Stimulated activated CD4-positive, alpha-beta T cell treated with anti-CD3 and anti-CD28 coated beads, Interleukin-1b, Interleukin-23, amount 100 ng/mL, for 1 hour (primary cell): ENCODE results near the gene CD37.
"Not testable (repeated sequence)": the region's sequence is repeated elsewhere in the genome, so short reads cannot be mapped to it uniquely, and the experiment has no call there.

Experiments
- DNase-seq, 2 donors: peaks; one replicate each; pipeline ENCODE4 v3.0.0-alpha.2; 2020; ENCODE audit warnings: low read depth in 2 of 2

CD37 gene

DNA sequence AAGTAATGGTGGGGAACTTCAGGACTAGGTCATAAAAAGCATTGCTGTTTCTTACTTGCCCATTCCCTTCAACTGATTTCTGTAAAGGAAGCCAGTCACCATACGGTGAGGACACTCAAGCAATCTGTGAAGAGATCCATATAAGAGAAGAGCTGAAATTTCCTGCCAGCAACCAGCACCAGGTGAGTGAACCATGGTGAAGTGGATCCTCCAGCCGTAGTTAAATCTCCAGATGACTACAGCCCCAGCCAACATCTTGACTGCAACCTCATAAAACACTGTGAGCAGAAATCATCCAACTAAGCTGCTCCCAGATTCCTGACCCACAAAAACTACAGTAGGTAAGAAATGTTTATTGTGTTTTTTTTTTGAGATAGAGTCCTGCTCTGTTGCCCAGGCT, 6.5 kb upstream of the CD37 start:
- DNase-seq = no peak

DNA sequence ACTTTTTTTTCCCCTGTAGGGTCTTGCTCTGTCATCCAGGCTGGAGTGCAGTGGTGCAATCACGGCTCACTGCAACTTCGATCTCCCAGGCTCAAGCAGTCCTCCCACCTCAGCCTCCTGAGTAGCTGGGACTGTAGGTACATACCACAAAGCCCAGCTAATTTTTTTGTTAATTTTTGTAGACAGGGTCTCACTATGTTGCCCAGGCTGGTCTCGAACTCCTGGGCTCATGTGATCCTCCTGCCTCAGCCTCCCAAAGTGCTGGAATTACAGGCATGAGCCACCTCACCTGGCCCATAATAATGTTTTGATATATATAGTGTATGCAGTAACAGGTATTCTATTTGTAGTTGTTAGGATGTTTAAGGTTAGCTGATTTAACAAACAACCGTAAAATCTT, 4.0 kb upstream of the CD37 start:
- not testable (repeated sequence) for DNase-seq

DNA sequence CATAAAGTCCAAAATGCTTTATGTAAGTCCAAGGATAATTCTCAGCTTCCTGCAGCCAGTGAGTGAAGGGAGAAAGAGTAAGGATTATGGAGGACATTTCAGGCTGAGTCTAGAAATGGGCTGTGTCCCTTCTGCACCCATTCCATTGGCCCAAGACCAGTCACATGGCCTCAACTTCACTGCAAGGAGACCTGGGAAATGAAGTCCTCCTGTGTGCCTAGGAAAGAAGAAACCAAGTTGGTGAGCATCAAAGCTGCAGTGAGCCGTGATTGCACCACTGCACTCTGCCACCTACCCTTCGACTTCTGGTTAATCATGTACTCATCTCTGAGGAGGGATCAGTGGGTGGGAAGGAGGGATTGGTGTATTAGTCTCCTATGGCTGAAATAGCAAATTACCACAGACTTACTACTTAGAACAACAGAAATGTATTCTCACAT, 3.6 kb upstream of the CD37 start:
- peak in 1 of 2 donors; percentile 22 for DNase-seq

DNA sequence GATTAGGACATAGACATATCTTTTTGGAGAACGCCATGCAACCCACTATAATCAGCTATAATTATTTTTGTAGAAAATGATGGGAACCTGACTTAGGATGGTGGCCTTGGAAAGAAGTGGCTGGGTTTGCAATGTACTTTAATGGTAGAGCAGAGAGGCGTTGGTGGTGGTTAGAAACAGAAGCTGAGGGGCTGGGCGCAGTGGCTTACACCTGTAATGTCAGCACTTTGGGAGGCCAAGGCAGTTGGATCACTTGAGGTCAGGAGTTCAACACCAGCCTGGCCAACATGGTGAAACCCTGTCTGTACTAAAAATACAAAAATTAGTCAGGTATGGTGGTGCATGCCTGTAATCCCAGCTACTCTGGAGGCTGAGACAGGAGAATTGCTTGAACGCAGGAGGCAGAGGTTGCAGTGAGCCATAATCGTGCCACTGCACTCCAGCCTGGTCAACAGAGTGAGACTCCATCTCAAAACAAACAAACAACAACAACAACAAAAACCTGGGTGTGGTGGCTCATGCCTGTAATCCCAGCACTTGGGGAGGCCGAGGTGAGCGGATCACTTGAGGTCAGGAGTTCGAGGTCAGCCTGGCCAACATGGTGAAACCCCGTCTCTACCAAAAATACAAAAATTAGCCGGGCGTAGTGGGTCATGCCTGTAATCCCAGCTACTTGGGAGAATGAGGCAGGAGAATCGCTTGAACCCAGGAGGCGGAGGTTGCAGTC, 2.4 kb upstream of the CD37 start:
- not testable (repeated sequence) for DNase-seq

DNA sequence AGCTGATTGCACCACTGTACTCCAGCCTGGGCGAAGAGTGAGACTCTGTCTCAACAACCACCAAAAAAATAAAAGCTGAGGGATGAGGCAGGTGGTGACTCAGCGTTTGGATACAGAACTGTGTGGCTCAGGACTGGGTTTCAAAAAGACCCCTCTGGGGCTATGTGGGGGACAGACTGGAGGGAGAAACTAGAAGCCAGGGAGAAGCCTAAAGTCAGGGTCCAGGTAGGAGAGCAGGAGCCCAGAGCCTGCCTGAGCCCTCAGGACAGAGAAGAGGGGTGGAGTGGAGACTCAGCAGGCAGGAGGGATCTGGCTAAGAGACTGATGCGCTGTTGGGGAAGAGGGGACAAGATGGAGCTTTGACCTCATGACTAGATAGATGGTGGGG, 1.8 kb upstream of the CD37 start:
- no peak for DNase-seq

DNA sequence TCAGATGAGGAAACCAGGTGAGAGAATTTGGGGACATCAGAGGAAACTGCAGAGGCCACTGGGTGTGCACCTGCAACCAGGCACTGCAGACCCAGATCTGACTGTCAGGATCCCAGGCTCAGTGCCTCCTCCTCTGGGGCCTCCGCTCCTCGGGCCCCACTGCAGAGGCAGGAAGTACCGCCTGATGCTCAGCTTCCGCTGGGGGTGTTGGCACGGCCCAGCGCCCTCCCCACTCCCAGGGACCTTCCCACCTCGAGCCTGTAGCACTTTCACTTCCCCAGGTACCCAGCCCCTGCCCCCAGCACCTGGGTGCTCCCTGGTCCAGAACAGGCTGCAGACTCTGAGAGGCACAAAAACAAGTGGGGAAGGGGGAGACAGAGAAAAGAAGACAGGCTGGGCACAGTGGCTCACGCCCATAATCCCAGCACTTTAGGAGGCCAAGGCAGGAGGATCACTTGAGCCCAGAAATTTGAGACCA, 1.4 kb upstream of the CD37 start:
- peak; percentile 33 to 48 for DNase-seq

DNA sequence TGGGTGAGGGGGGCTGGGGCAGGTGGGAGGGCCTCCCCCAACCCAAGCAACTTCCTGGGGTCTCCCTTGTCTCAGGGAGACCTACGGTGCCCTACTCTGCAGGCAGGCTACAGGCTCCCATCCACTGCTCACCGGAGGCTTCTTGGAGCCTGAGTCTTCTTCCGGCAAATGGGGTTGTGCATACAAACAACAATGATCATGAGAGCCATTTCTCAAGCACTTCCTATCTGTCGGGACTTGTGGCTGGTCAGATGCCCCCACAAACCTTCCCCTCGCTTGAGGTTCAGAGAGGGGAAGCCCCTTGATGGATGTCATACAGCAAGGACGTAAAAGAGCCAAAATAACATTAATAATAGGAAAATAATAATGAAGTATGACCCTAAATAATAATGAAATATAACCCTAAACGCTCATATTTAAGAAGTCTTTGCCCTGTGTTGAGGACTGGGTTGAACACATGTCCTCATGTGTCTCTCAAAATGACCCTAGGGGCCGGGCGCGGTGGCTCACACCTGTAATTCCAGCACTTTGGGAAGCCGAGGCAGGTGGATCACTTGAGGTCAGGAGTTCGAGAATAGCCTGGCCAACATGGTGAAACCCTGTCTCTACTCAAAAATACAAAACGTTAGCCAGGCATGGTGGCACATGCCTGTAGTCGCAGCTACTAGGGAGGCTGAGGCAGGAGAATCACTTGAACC, 727 bp downstream of the CD37 start:
- DNase-seq = no peak

DNA sequence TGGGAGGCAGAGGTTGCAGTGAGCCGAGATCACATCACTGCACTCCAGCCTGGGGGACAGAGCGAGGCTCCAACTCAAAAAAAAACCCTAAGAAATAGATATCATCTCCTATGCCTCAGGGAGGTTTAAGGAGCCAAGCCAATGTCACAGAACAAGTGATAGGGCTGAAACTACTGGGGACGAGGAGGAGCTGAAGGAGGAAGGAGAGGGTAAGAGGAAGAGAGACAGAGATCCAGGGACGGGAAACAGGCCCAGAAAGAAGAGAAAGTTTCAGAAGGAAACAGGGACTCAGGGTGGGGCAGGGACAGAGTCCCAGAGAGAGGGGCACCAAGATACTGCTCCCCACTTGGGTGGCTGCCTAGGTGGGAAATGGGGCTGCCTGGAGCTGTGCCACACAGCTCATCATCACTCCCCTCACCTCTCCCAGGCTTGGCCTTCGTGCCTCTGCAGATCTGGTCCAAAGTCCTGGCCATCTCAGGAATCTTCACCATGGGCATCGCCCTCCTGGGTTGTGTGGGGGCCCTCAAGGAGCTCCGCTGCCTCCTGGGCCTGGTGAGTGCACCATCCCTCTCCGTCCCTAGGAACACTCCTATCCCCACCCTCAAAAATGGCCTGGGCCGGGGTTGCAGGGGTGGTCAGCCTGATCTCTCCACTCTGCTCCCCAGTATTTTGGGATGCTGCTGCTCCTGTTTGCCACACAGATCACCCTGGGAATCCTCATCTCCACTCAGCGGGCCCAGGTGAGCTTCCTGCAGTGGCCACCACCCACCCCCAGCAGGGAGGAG, 1.5 kb downstream of the CD37 start:
- DNase-seq = no peak

DNA sequence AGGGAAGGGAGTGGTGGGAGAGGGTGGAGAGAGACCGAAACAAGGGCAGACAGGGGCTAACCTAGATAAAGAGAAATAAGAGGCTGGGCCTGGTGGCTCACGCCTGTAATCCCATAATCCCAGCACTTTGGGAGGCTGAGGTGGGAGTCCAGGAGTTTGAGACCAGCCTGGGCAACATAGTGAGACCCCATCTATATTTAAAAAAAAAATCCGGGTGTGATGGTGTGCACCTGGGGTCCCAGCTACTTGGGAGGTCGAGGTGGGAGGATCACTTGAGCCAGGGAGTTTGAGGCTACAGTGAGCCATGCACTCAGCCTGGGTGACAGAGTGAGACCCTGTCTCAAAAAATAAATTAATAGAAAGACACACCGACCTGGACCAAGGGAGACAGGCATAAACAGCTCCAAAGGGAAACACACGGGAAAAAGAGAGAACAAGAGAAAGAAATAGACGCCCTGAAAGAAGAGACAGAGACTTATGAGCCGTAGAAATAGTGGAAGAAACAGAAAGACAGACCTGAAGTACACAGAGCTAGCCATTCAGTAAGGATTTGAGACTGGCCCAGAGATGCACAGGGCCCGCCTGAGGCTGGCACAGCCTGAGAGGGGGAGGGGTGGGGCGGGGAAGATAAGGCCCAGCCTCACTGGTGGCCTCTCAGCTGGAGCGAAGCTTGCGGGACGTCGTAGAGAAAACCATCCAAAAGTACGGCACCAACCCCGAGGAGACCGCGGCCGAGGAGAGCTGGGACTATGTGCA, 2.2 kb downstream of the CD37 start:
- no peak for DNase-seq

DNA sequence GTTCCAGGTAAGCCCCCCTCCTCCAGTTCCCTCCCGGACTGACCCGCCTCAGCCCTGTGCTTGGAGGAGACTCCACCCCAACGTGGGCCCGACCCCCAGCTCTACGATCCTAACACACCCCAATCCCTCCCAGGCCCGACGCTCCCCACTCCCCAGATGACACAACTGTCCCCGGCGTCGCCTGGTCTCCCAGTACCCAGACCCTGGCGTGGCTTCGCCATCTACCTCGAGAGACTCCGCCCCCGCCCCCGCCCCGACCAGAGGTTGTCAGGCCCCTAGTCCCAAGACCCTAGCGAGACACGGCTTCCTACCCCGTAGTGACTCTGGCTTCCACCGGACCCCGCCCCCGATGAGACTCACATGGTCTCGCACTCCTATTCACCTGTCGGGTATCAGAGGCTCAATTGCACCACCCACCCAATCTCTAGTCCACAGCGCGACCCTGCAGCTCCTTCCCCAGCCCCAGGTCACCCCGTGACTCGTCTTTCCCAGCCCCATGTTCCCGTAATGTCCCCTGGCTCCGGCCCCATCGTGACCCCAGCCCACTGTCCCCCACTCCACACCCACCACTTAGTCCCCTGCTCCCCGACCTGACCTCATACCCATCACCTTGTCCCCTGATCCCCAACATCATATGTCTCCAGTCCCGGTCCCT, 2.9 kb downstream of the CD37 start:
- DNase-seq = no peak

DNA sequence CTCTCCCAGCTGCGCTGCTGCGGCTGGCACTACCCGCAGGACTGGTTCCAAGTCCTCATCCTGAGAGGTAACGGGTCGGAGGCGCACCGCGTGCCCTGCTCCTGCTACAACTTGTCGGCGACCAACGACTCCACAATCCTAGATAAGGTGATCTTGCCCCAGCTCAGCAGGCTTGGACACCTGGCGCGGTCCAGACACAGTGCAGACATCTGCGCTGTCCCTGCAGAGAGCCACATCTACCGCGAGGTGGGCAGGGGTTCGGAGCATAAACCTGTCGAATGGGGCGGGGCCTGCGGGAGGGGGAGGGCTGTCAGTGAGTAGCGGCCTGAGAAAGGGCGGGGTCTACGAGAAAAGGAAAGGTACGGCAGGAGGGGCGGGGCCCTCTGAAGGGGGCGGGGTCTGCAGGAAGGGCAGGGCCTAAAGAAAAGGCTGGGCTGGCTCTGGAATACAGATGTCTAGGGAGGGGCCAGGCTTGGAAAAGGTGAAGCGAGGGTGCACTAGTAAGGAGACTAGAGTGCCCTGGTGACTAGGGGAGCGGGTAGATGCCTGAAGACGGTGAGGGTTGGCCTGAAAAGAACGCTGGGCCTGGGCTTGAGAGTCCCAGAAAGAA, 3.6 kb downstream of the CD37 start:
- DNase-seq = no peak

DNA sequence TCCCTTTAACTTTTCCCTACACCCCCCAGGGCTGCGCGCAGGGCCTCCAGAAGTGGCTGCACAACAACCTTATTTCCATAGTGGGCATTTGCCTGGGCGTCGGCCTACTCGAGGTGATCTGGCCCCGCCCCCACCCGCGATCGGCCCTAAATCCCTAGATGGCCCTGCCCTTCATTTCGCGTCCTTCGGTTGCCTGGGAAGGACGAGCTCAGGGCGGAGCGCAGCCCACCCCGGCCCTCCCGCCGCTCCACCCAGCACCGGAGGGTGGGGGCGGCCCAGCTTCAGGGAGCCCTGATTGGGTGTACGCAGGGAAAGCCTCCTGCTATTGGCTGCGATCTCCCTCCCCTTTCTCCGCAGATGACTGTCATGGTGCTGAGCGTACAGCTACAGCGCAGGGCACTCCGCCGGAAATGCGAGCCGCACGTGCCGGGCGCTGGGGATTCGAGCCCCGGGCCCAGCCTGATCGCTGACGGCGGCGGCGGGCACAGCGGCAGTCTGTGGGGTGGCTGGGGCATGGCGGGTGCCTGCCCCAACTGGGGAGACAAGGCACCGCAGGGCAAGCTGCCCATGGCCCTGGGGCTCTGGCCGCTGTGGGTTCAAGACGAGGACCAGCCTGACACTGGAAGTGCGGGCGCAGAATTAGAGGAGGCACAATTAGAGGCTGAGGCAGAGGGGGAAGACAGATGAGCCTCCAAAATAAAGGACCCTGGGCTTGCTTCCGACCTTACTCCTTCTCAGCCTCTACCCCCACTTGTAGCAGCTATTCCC, 4.3 kb downstream of the CD37 start:
- DNase-seq = no peak

DNA sequence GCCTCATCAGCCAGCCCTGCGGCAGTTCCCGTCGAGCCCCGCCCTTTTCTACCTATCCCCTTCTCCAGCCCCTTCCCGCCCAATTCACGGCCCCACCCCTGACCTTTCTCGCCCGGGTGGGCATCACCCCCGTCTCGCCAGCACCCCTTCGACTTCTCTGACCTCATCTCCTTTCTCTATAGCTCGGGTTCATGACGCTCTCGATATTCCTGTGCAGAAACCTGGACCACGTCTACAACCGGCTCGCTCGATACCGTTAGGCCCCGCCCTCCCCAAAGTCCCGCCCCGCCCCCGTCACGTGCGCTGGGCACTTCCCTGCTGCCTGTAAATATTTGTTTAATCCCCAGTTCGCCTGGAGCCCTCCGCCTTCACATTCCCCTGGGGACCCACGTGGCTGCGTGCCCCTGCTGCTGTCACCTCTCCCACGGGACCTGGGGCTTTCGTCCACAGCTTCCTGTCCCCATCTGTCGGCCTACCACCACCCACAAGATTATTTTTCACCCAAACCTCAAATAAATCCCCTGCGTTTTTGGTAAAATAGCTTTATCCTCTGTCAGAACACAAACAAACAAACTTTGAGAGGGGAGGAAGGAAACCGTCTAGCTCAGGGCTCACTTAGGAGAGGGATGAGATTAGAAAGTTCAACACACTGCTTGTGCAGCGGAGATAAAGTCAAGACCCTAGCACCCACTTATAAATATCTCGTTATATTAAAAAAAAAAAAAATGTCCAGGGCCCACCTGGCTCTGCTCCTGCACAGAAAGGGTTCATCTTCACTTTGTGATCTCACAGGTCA, 5.1 kb downstream of the CD37 start:
- no peak for DNase-seq

DNA sequence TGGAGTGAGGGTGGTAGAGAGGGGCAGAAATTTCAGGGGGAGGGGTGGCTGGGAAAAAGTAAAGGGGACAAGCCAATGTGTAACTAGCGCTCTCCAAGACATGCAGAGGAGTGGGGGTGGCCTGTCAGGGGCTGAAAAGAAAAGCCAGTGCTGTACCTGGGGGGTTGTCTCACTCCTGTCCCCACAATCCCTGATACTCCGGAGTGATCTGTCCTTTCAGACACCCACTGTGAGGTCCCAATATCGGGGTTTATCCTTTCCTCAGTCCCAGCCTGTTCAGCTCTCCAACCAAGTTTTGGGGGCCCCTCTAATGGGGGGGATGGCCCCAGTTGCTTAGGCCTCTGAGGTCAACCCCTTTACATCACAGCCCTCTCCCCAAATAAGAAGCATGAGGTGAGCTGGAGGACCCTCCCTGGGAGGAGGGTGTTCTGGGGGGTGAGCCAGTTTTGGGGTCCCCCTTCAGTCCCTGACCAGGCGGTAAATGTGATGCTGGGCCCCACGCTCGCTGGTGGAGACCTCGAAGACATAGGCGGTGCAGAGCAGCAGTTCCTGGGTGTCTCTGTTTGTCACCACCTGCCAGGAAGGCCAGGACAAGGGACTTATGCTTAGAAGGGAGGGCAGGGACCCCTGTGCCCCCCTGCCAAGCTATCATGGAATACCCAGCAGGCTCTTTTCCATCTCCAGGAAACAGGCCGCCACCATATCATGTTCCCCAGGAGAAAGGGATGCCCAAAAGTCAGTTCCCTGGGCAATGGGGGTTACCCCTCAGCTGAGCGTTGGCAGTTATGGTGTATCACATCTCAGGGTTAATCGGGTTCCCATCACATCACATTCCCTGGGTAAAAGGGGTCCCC, 5.9 kb downstream of the CD37 start:
- no peak for DNase-seq

DNA sequence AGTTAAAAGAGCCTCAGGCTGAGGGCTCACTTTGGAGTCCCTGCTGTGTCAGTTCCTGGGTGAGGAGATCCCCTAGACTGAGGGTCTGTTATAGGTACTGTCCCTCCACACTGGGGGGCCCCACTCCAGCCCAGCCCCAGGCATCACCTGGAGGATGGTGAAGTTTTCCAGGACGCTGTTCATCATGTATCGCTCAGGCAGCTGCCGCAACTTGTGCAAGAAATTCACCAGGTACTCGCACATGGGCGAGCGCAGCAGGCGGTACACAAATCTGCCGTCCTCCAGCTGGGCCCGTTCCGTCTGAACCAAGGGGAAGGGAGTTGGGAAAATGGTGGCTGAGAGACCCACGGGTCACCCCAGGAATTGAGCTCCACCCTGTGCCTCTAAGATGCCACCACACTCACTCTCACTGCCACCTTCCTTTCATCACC, 7.1 kb downstream of the CD37 start:
- no peak for DNase-seq

DNA sequence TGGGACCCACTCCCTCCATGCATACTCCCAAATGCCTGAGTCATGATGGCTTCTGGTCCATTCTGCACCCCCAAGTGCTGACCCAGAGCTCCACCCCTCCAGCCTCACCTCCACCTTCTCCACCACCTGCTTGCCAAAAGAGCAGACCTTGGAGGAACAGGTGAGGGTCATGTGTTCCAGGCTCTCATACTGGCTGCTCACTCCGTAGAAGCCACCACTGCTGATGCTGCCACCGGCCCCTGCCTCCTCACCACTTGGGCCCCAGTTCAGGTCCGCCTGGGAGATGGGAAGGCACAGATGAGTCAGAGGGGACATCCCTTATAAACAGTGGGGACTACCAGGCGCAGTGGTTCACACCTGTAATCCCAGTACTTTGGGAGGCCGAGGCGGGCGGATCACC, 7.9 kb downstream of the CD37 start:
- DNase-seq = no peak

DNA sequence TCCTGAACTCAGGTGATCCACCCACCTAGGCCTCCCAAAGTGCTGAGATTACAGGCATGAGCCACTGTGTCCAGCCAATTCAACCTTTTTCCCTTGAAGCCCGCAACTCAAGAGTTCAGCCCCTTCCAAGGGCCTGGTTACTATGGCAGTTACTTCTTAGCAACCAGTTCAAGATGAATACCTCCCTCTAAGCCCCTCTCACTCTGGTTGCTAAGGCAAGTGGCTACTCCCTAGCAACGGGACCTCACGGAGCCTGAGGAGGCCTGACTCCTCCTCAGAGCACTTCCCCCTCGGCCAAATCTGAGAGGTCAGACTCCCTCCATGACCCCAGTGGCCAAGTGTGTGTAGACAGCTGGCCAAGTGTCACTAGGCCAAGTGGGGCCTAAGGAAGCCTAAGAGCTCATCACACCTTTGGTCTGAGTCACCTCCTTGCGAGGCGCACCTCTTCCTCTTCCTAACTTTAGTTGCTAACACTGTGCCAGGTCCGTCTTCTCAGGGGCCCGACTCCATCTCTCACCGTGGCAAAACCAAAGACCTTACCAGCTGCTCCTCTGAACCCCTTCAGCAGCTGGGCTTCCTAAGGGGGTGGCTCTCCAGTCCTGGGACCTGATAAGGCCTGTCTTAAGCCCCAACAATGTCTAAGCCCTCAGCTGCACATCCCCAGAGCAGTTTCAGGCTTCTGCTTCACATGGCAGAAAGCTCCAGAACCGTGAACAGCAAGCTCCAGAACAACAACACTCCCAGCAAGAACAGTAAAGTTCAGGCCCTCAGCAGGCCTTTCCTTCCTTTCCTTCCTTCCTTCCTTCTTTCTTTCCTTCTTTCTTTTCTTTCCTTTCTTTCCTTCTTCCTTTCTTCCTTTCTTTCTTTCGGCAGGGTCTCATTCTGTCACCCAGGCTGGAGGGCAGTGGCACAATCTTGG, 9.6 kb downstream of the CD37 start:
- DNase-seq = no peak
